Stimulated activated CD4-positive, alpha-beta T cell treated with anti-CD3 and anti-CD28 coated beads, Interleukin-2, amount 100 ng/mL, for 24 hours (primary cell): ENCODE results near the gene CTIF.

Experiments
- DNase-seq, 2 donors: peaks; one replicate each; pipeline ENCODE4 v3.0.0-alpha.2; 2020

CTIF gene

GRCh38 chr18:48533340-48534070 is 5.3 kb upstream of the CTIF start:
- no peak for DNase-seq

- no peak for DNase-seq
These were observed 4.5 kb upstream of the CTIF start for GRCh38 chr18:48534364-48534763.

- no peak for DNase-seq
These were observed 2.9 kb upstream of the CTIF start for GRCh38 chr18:48535956-48536355.

GRCh38 chr18:48536516-48536915 is 2.3 kb upstream of the CTIF start:
- DNase-seq = no peak

GRCh38 chr18:48539406-48540250 is 797 bp downstream of the CTIF start:
- DNase-seq = peak; percentile 28 to 35

- peak; percentile 53 for DNase-seq
These were observed 1.6 kb downstream of the CTIF start for GRCh38 chr18:48540251-48541025.

- DNase-seq = peak in 1 of 2 donors; percentile 37
These were observed 2.4 kb downstream of the CTIF start for GRCh38 chr18:48541026-48541746.

- no peak for DNase-seq
These were observed 3.0 kb downstream of the CTIF start for GRCh38 chr18:48541747-48542400.

- no peak for DNase-seq
These were observed 3.8 kb downstream of the CTIF start for GRCh38 chr18:48542513-48543181.

GRCh38 chr18:48543228-48543627 is 4.4 kb downstream of the CTIF start:
- DNase-seq = peak; percentile 24 to 37

GRCh38 chr18:48544116-48544515 is 5.3 kb downstream of the CTIF start:
- DNase-seq = no peak

GRCh38 chr18:48544661-48545415 is 6.0 kb downstream of the CTIF start:
- DNase-seq = no peak

GRCh38 chr18:48545757-48546321 is 7.0 kb downstream of the CTIF start:
- no peak for DNase-seq

- no peak for DNase-seq
These were observed 7.6 kb downstream of the CTIF start for GRCh38 chr18:48546396-48546795.

GRCh38 chr18:48547531-48547981 is 8.7 kb downstream of the CTIF start:
- DNase-seq = no peak

- no peak for DNase-seq
These were observed 9.4 kb downstream of the CTIF start for GRCh38 chr18:48548011-48548771.

- no peak for DNase-seq
These were observed 10.1 kb downstream of the CTIF start for GRCh38 chr18:48548921-48549320.

- no peak for DNase-seq
These were observed 11.4 kb downstream of the CTIF start for GRCh38 chr18:48550101-48550729.

- DNase-seq = no peak
These were observed 12.3 kb downstream of the CTIF start for GRCh38 chr18:48551100-48551499.
